HG03060 (cell line): ENCODE results near the gene SPTBN1.

ENCODE experiments used
- ATAC-seq: cut with Tn5 transposase; IDR thresholded peaks from one replicate; pipeline ENCODE4 v1.9.1; 2021; ENCODE audit warnings: low read depth, moderate number of reproducible peaks; ENCODE audit not compliant: unreplicated experiment

Gene SPTBN1

DNA sequence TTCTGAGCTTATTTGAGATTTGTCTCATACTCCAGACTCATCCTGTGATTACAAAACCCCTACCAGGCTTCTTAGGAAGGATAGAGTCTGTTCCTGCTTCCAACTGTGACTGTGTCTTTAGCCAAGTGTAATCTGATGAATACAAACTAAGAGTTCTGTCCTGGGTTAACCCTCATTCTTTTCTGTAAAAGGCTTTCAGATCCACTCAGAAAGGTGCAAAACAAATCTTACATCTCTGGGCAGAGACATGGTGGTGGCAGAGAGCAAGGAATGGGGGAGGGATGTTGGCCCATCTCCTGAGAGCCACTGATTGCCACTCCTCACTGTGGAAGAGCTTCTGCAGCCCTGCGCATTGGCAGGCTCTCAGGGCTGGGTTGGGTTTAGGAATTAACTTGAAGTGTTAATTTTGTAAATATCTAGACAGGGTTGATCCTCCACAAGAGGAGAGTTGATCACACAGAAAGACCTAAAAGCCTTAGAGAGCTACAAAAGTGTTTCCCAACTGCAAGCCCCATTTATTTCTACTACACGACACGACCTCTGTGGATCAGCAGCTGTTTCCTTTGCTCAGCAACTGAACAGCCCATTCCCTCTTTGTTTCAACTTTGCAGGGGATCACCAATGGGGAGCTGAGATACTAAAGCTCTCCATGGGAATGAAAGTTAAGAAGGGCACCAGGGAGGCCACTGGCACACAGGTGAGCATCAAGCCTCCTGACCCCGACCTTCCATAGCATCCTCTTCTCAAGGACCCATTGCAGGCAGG lies 23.7 kb upstream of the SPTBN1 start:
- no peak for ATAC-seq

DNA sequence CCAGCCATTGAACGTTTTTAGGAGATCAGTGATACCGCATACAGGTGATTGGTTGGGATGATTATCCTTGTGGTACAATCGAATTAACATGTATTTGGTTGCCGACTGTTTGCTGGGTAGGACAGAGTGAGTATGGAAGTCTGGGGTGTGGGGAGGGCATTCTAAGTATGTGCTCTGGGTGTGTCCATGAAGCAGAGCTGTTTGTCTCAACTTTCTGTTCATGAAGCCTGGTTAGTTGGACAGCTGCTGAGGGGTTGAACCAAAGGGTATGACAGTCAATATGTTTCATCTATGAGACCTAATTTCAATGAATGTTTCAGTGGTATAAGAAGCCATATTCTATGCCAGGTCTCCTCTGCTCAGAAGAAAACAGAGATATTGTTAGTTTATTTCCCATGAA lies 21.9 kb upstream of the SPTBN1 start:
- no peak for ATAC-seq

DNA sequence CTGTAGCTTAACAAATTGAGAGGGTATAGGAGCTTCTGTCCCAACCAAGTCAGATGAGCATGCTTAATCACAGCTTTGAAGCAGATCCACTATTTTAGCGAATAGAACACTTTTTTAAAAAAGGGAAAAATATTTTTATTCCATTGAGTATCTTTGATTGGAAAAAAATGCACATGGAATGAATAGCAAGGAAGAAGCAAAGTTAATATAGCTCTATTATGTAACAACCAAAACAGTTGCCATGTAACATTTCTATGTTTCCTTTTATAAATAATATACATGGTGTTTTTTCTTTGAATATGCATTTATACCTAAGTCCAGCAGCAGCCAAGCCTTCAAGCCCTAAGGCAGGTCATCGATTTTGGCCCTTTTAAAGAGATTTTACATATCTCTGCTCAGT lies 21.4 kb upstream of the SPTBN1 start:
- no peak for ATAC-seq

DNA sequence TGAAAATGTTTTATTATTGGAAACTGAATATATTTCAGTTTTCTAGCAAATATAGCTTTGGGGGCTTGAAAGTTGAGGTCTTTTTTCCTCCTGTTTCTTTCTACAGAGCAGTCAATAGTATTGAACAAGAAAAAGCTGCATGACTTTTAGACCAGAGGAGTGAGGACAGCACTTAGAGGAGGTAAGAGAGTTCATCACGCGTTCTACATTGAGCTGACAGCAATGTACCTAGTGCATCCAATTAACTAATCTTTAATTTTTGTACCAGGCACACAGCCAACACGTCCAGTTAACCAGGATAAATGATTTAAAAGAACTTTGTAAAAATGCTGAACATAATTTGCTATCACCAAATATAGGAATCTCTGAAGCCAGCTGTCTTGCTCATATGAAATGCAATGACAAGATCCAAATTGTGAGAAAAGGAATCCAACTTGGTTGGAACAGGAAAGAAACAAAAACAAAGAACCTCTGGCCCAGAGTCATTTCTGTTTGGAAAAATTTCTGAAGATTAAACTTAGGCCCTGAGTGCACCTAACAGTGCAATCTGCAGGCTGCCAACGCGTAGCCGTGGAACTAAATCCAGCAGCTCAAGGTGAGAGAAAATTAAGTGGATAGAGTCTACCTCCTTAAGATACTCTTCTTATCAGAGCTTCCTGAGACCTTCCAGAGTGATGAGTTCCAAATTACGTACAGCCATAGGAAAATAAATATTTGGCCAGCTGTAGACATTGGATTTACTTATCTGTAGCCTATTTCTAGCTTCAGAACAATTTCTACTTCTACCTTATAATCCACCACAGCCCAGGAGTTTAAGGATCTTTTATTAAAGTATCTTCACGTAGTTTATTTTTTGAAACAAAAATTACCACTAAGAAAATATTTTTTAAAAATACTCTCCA lies 20.6 kb upstream of the SPTBN1 start:
- no peak for ATAC-seq

DNA sequence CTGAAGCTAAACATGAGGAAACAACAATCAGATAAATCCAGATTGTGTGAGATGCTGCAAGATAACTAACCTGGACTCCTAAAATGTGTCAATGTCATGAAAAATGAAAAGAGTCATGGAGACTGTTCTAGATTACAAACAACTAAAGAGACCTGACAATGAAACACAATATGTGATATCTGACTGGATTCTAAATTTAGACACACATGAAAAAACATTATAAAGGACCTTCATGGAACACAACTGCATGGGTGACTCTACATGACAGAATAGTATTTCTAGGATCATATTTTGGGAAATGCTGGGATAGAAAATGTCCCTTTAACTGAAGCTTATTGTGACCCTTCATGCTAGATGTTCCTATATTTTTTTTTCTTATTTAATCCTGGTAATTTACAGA lies 18.5 kb upstream of the SPTBN1 start:
- no peak for ATAC-seq

DNA sequence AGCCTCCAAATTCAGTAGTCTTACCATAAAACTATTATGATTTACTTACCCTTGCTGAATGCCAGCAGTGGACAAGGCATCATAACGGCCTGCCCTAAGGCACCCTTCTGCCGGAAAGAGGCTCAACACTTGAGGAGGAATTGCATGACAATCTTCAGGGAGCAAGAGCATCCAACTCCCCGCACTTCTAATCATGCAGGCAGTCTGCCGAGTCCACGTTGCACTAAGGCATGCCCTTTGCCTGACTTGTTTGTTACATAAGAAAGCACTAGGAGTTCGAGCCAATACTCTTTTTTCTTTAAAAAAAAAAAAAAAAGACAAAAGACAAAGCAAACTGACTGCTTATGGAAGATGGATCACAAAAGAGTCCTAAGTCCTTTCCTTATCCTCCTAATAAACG lies 17.9 kb upstream of the SPTBN1 start:
- ATAC-seq: no peak

DNA sequence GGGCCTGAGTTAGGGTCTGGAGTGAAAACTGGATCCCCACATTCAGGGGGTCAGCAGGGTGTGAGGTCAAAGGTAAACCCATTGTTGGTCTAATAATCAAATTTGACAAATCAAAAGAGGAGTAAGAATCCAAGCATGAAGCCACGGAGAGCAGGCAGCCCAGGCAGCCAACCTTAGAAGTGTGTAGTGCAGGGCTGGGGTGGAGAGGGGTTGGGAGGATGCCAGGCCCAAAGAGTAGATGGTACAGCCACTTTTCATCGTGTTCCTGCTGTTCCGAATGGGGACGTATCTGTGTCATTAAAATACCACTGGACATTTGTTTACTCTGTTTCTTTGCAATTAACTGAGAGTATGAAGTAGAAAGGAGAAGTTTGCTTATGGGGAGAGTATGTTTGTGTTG lies 16.5 kb upstream of the SPTBN1 start:
- ATAC-seq: no peak

DNA sequence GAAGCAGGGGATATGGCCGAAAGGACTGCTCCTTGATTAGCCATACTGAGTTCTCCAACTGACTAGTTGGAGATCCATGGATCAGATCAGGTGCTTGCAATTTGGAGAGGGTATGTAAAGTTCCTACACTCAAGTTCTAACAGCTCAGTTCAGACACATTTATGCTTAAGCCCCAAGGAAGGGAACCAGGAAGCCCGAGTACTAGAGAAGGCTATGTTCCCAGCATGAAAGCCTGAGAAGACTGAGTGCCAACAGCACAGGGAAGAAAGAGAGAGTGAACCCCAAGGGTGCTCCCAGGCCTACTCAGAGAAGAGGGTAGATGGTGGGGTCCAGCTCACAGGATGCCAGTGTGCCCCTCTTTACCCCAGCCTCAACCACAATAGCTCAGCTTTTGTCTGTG lies 16.1 kb upstream of the SPTBN1 start:
- ATAC-seq: no peak

DNA sequence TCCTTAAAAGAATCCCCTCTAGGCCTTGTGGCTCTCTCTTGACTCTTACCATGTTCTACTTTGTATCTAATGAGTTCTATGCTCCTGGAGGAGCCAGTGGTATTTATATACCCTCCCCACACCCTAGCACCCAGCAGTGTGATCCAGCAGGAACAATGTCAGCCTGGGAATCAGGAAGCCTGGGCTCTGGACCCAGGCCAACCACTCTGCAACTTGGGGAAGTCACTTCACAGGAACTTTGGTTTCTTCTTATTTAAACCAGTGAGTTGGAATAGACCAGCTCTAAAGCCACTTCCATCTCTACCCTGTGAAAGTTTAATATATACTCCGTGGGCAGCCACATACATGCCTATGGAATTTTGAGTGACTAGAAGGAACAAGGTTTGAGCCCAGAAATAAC lies 11.6 kb upstream of the SPTBN1 start:
- ATAC-seq: no peak

DNA sequence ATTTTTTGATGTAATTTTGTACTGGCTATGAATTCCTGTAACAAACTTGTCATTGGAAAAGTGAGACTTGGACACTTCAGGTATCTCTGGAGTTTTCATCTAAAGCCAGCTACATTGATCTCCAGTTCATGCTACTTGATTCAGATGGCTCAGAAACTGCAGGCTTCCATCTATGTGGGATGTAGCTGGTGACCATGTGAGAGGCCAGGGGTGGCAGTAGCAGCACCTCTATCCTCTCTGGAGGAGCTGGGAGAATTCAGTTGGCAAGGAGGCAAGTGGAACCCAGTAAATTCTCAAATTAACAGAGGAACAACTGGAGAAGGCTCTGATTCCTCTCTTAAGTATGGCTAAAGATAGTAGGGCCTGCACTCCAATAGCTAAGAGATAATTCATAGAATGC lies 10.0 kb upstream of the SPTBN1 start:
- ATAC-seq: no peak

DNA sequence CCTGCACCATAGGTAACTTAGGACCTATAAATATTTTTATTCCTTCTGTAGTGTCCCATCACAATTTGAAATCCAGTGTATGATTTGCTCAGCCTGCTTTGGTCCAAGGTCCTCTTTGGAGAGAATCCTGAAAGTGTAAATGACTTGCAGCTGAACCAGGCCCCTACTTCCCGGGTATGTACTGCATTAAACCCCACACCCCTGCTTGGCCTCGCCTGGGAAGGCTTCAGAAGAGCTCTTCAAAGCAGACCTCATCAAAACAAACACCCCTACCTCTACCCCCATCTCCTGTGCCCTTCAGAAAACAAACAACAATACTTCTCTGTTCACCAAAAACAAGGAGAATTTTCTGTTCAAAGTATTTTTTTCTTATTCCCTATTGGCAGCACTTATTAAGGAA lies 9.5 kb upstream of the SPTBN1 start:
- no peak for ATAC-seq

DNA sequence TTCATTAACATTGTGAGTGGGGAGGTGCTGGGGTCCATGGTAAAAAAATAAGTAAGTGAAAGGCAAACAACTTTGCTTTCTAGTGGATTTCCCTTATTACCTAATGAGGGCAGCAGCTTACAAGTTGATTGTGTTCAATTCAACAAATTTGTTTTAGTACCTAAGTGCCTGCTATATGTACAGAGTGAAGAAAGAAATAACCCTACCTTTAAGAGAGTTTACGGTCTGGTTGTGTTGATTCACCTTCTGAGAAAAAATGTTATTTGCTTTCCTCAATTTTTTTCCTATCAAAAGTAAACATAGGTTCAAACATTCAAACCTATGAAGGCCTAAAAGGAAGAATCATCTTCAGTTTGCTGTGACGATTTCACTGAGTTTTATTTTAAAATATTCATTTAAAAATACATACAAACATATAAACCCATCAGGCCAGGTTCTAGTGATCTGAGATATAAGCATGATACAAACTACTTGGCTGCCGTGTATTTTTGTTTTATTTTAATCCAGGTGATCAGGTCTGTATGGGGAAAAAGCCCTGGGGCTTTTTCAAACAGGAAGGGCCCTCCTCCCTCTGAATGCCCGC lies 1.5 kb upstream of the SPTBN1 start:
- no peak for ATAC-seq

DNA sequence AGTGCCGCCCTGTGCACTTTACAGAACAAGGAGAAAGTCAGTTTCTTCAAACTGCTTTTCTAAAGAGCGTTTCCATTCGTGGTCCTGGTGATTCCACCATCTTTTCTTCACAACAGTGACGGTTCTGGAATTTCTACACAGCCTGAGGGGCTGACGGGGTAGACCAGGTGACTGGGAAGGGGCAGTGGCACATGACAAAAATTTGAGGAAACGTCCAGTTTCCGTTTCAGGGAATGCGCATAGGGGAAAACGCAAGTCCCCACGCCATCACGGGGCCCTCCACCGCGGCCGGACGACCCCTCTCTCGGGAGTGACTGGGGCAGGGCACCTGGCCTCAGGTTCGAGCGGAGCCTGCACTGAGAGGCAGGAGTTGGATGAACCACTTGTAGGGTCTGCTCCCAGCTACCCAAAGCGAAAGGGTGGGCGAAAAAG lies 980 bp upstream of the SPTBN1 start:
- ATAC-seq: no peak

DNA sequence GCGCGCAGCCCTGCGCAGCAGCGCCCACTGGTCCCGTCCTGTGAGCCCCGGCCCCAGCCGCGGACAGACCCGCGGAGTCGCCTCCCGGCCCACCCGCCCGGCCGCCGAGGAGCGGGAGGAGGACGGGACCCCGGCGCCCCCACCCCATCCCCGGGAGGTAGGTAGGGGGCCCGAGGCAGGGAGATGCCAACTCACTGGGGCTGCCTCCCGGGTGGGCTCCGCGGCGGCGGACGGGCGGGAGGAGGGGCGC lies 160 bp downstream of the SPTBN1 start:
- no peak for ATAC-seq

DNA sequence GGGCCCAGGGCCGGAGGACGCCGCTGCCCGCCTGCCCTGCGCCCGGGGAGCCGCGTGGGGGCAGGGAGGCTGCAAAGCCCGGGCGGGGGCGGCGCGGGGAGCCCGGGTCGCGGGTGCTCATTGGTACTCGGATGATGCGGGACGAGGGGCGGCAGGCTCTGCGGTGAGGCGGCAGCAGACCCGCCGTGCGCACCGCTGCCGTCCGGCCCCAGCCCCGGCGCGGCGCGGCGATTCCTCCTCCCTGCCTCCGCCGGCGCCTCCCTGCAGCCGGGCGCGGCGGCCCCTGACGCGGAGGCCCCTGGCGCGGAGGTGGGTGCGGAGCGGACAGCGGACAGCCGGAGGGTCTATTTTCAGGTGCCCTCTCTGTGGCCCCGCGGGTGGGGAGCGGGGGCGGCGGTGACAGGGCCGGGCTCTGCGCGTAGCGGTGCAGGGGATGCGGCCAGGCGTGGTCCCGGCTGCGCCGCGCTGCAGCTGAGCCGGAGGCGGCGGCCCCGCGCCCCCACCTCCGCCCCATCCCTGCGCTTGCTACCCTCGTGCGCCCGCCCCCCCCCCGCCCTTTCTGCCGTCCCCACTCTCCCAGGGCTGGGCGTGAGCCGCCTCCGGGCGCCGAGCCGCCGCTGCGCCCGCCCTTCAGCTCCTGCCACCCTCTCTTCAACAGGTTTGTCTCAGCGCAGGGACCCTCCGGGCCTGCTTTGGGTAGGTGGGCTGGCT lies 640 bp downstream of the SPTBN1 start:
- no peak for ATAC-seq

DNA sequence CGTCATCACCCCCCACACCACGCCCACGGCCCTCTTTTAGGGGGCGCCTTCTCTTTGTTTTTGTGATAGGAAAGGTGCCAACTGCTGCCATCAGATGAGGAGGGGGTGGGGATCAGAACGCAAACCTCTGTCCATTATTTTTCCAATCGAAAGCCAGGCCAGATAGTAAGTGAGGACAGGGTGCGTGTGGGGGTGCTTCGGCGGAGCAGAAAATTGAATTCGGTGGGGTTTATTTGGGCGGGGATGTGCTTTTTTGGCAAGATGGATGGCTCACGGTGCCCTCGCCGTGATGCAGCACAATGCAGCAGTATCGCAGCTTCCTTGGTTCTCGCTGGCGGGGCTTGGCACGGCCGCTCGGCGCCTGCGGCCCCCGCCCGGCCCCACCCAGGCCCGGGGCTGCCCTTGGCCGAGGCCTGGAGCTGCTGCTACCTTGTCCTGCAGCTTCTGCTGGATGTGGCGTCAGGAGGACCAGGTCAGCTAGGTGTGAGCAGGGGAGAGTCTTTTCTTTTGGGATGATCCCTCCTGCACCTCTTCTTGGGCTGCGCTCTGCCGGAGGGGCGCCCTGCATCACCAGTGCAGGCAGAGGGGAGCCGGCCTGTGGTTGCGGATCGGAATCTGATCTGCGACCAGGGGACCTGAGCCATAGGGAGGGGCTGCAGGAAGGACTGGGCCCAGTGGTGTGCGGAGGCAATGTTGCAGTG lies 1.3 kb downstream of the SPTBN1 start:
- ATAC-seq: no peak

DNA sequence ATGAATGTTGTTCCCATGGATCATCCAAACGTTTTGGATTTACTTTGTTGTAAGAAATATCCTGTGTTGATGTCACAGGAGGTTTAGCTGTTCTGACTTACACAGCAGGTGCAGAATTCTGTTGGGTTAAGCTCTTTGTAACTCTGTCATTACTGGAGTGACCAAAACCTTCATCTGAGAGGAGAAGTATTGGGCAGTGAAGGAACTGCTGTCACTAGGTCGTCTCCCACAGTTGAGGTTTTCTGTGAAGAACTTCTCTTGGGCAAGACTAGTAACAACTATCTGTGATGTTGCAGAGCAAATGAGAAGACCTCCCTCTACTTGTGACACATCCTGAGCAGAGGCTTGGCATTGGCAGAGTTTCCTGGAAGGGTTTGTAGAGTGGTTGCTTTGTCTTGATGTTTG lies 2.9 kb downstream of the SPTBN1 start:
- ATAC-seq: no peak

DNA sequence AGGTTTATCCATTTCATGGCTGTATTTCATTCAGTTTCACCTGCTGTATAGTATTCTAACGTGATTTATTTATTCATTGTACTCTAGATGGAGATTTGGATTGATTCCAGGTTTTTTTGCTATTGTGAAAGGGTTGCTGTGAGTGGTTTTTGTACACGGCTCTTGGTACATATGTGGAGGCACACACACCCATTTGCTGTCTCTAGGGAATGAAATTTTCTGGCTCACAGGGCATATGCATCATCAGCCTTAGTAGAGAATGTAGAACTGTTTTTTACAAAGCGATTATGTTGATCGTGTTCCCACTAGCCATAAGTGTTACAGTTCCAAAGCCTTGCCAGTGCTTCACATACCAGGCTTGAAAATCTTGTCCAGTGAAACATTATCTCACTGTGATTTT lies 5.1 kb downstream of the SPTBN1 start:
- no peak for ATAC-seq

DNA sequence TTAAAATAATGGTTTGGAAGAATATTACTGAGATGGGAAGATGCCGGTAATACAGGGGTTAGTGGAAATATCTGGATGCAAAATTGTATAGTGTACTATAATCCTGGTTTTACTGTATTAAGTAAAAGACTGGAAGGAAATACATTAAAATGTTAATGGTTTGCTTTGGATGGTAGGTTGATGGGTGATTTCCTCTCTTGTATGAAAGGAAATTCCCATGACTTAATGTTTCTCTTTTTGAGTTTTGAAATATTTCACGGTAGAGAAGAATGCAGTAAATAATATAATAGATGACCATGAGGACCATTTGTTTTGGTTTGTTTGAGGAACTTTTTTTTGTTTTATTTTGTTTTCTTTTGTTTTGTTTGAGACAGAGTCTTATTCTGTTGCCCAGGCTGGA lies 8.2 kb downstream of the SPTBN1 start:
- no peak for ATAC-seq

DNA sequence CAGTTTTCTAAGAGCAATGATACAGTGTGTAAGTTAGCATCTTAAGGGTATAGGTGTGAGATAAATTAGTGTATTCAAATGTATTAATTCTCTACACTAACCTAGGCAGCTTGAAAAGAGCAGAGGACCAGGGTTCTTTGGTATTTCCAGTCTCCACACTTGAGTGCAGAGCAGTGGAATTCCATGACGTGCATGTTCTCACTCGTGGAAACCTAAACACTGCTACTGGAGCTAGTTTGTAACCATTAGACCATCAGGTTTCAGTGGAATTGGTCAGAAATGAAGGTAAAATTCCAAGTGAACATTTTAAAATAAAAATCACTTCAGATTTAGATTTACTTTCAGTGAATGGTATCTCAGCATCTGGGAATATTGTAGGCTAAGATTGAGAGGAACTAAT lies 9.0 kb downstream of the SPTBN1 start:
- ATAC-seq: no peak

DNA sequence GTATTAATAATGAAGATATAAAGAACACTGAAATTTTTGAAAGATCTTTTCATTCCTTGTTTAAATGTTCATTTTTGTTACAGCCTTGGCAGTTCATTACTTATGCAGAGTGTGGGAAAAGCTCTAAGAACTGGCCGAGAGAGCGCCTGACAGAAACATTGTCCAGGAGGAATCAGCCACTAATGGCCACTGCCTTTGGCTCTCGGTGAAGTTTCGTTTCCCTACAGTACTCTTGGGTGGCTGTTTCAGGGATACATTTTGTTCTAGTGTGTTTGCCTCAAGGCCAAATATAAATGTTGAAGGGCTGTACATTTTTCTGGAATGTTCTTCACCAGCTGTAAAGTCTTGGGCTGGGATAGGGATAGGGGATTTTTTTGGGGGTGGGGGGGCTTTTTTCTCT lies 10.7 kb downstream of the SPTBN1 start:
- ATAC-seq: no peak
